ENCODE results near the gene ANGPTL5.
A peak's percentile ranks its signal among the peaks of the same experiment; 100 is the strongest.

ANGPTL5 gene

GRCh38 chr11:101885631-101886030 is 30.7 kb downstream of the ANGPTL5 start:
- no peak for DNase-seq

- DNase-seq: no peak
These were observed 34.7 kb downstream of the ANGPTL5 start for GRCh38 chr11:101881586-101881985.

GRCh38 chr11:101880222-101880621 is 36.1 kb downstream of the ANGPTL5 start:
- DNase-seq: peak; percentile 78

GRCh38 chr11:101872171-101872882 is 44.0 kb downstream of the ANGPTL5 start:
- peak; percentile 27 for DNase-seq

- peak; percentile 74 for DNase-seq
These were observed 45.8 kb downstream of the ANGPTL5 start for GRCh38 chr11:101870510-101870909.

- peak; percentile 19 for DNase-seq
These were observed 48.4 kb downstream of the ANGPTL5 start for GRCh38 chr11:101867951-101868350.

GRCh38 chr11:101866619-101867491 is 49.5 kb downstream of the ANGPTL5 start:
- DNase-seq: peak; percentile 71

GRCh38 chr11:101864098-101864497 is 52.2 kb downstream of the ANGPTL5 start:
- no peak for DNase-seq

- peak; percentile 92 for DNase-seq
These were observed 53.0 kb downstream of the ANGPTL5 start for GRCh38 chr11:101863361-101863760.

- peak; percentile 90 for DNase-seq
These were observed 53.7 kb downstream of the ANGPTL5 start for GRCh38 chr11:101862391-101863233.

- peak; percentile 78 for DNase-seq
These were observed 55.5 kb downstream of the ANGPTL5 start for GRCh38 chr11:101860696-101861427.

- DNase-seq: peak; percentile 11
These were observed 64.1 kb downstream of the ANGPTL5 start for GRCh38 chr11:101852260-101852659.

GRCh38 chr11:101848262-101848661 is 68.1 kb downstream of the ANGPTL5 start:
- DNase-seq: peak; percentile 31

- DNase-seq: no peak
These were observed 71.7 kb downstream of the ANGPTL5 start for GRCh38 chr11:101844608-101845007.

- DNase-seq: no peak
These were observed 75.6 kb downstream of the ANGPTL5 start for GRCh38 chr11:101840704-101841103.
